K562 treated with DMSO at 1 percent for 48 hours (cell line): ENCODE data around the gene EMC6. TPM values are rescaled to one million over a fixed set of nuclear protein-coding genes. Genes with fewer than 3 reads are reported as not detected.

Experiments used
- total RNA-seq: library from RNA; unstranded; fragments of 300-600 nt; gene quantifications from 2 replicates; pipeline ENCODE4 v1.2.3, GENCODE V29; 2022; ENCODE audit warnings: low replicate concordance; ENCODE audit errors: extremely low read depth

EMC6 gene
- total RNA-seq: not detected in 2 replicates

GRCh38 chr17:3668279-3669084 lies at the start of gene EMC6, which contains the start of gene TAX1BP3:
TSS of gene EMC6 (plus strand) at chr17:3668812. CDS start at chr17:3669147, 335 bp downstream.
TSS of gene TAX1BP3 (minus strand) at chr17:3668578. CDS start at chr17:3668526, 52 bp downstream.

GRCh38 chr17:3636154-3636907 lies 32.3 kb upstream of the EMC6 start, which contains the start of the genes CTNS and SHPK:
TSS of gene CTNS (plus strand) at chr17:3636760. CDS start at chr17:3640207, 3,447 bp downstream.
TSS of gene SHPK (minus strand) at chr17:3636250. CDS start at chr17:3636219, 31 bp downstream.

GRCh38 chr17:3695723-3696411 lies 27.3 kb downstream of the EMC6 start, which contains the start of gene P2RX5:
TSS of gene P2RX5 (minus strand) at chr17:3696155. CDS start at chr17:3696005, 150 bp downstream.

Other genes starting within 250 kb of the EMC6 start
- not detected in 2 replicates for gene OR1E2, start 235.0 kb upstream of the EMC6 start, total RNA-seq
- not detected in 2 replicates for gene SPATA22, start 197.0 kb upstream of the EMC6 start, total RNA-seq
- not detected in 2 replicates for gene ASPA, start 192.8 kb upstream of the EMC6 start, total RNA-seq
- not detected in 2 replicates for gene TRPV3, start 111.0 kb upstream of the EMC6 start, total RNA-seq
- gene TRPV1, start 59.4 kb upstream of the EMC6 start, total RNA-seq: not detected in 2 replicates
- not detected in 2 replicates for gene SHPK, start 32.6 kb upstream of the EMC6 start, total RNA-seq
- gene CTNS, start 32.1 kb upstream of the EMC6 start, total RNA-seq: not detected in 2 replicates
- not detected in 2 replicates for gene TAX1BP3, start 234 bp upstream of the EMC6 start, total RNA-seq
- gene P2RX5, start 27.3 kb downstream of the EMC6 start, total RNA-seq: not detected in 2 replicates
- not detected in 2 replicates for gene HASPIN, start 55.1 kb downstream of the EMC6 start, total RNA-seq
- not detected in 2 replicates for gene ITGAE, start 132.4 kb downstream of the EMC6 start, total RNA-seq
- not detected in 2 replicates for gene NCBP3, start 177.4 kb downstream of the EMC6 start, total RNA-seq
- gene CAMKK1, start 224.2 kb downstream of the EMC6 start, total RNA-seq: not detected in 2 replicates
- not detected in 2 replicates for gene P2RX1, start 247.7 kb downstream of the EMC6 start, total RNA-seq